GM21737 (cell line): Measurements from ENCODE around the gene COL6A1.
"Not testable (repeated sequence)": the region's sequence is repeated elsewhere in the genome, so short reads cannot be mapped to it uniquely, and the experiment has no call there.

Experiments
- ATAC-seq: cut with Tn5 transposase; IDR thresholded peaks from one replicate; pipeline ENCODE4 v1.9.1; 2021; ENCODE audit warnings: mild to moderate bottlenecking, moderate library complexity; ENCODE audit not compliant: unreplicated experiment

The COL6A1 gene

DNA sequence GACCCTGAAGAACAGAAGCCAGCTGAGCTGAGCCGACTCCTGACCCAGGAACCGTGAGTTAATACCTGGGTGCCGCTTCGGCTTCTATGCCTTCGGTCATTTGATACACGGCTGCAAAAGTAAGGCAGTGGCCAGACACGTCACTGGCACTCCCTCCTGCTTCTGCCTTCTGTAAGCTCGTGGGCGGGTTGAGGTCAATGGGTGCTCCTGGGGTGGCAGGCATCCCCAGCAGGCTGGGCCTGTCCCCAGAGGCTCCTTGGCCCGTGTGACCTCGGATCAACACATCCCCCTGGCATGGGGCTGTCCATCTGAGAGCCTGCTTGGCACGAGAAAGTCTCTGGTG is 35.7 kb upstream of the COL6A1 start:
- no peak for ATAC-seq

DNA sequence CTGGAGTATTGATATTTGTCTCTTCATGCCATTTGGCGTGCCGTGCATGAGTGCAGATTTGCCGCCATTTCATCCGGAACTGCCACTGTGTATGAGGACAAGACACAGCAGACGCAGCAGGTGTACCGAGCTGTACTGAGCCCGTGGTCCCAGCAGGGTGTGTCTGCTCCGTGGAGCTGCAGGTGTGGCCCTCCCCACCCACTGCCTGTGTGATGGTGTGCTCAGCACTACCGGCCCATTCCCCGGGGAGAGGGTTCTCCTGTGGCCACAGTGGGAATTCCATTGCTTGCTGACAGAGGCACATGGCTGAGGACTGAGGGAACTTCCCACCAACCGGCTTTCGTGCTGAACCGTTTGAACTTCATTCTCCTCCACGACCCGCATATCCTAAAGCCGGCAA is 34.3 kb upstream of the COL6A1 start:
- no peak for ATAC-seq

DNA sequence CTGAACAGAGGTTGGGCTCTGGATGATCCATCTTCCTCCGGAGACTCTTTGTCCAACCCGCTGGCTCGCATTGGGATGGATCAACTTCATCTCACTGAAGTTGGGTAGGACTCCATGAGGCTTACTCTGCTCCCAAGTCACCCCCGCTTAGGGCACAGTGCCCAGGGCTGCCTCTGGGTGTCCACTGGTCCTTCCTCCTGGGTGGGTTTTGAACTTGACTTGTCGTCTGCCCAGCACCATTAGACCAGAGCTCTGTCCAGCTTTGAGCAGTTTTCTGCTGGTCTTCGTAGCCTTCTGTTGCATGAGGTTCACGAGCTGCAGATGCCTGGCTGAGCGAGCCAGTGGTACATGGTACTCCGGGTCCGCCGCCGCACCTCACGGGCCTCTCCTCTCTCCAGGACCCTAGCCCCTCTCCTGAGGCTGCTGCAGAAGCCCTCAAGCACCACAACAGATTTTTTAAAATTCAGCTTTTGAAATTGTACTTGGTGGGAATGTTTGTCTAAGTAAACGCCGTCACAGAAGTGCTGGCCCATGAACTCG is 33.8 kb upstream of the COL6A1 start:
- no peak for ATAC-seq

DNA sequence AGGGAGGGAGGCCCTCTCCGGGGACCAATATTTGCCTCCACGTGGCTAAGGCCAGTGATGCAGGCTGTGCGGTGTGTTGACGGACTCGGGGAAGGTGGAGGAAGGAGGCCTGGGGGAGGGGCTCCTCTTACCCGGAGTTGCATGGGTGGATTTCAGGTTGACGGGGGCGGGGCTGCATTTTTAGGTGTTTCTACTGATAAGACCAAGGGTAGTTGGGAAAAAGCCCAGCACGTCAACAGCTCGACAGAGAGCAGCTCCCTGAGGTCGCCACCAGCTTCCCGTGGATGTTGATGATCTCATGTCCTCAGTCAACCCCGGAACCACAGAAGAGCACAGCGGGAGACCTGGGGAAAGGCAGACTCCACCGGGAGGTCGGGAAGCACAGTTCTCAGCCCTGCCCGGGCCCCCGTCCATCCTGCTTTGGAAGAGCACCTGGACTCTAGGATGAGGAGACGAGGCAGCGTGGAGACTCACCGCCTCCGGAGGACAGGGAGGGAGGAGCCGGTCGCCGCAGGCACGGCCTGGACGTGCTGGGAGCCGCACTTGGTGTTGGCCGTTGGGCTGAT is 32.9 kb upstream of the COL6A1 start:
- no peak for ATAC-seq

GRCh38 chr21:45949928-45950739 is 31.4 kb upstream of the COL6A1 start:
- no peak for ATAC-seq

- ATAC-seq, result no peak
Measured at GRCh38 chr21:45950740-45951515, 30.6 kb upstream of the COL6A1 start.

DNA sequence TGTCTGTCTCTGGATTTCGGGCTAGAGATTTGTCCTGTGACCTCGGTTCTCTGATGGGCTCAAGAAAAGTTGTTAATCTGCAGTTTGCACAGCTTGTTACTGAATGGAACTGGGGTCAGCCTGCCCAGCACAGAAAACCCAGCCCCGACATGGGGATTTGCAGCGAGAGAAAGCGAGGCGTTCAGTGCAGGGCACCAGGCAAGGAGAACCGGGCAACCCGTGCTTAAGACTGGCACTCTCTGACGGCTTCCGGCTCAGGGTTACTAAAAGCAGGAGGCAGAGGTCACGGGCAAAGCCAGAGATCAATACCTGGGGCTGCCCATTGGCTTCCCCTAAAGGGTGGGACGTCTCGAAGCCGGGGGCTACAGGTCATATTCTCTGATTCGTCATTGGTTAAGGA is 29.9 kb upstream of the COL6A1 start:
- ATAC-seq, result no peak

DNA sequence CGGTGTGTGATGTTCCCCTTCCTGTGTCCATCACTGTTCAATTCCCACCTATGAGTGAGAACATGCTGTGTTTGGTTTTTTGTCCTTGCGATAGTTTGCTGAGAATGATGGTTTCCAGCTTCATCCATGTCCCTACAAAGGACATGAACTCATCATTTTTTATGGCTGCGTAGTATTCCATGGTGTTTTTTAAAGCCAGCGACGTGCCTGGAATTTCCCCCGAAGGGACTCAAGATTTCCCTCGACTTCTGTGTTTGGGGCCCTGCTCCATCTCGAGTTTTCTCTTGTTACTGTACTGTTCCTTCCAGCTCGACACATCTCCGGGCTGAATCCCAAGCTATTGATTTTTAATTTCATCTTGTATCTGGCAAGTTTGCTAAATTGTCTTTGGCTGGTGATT is 29.0 kb upstream of the COL6A1 start:
- not testable (repeated sequence) for ATAC-seq

GRCh38 chr21:45952974-45953373 is 28.6 kb upstream of the COL6A1 start:
- no peak for ATAC-seq

GRCh38 chr21:45954261-45954660 is 27.3 kb upstream of the COL6A1 start:
- ATAC-seq, result no peak

GRCh38 chr21:45954921-45955320 is 26.6 kb upstream of the COL6A1 start:
- ATAC-seq, result no peak

DNA sequence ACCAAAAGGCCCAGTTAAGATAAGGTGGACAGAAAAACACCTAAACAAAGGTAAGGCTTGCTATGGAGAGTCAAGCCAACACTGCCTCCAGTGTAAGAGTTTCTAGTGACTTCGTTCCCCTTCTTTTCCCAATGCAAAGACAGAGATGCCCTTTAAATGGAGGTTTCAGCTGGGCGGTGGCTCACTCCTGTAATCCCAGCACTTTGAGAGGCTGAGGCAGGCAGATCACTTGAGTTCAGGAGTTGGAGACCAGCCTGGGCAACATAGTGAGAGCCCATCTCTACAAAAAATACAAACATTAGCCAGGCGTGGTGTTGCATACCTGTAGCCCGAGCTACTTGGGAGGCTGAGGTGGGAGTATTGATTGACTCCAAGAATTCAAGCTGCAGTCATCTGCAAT is 24.0 kb upstream of the COL6A1 start:
- ATAC-seq, result no peak

DNA sequence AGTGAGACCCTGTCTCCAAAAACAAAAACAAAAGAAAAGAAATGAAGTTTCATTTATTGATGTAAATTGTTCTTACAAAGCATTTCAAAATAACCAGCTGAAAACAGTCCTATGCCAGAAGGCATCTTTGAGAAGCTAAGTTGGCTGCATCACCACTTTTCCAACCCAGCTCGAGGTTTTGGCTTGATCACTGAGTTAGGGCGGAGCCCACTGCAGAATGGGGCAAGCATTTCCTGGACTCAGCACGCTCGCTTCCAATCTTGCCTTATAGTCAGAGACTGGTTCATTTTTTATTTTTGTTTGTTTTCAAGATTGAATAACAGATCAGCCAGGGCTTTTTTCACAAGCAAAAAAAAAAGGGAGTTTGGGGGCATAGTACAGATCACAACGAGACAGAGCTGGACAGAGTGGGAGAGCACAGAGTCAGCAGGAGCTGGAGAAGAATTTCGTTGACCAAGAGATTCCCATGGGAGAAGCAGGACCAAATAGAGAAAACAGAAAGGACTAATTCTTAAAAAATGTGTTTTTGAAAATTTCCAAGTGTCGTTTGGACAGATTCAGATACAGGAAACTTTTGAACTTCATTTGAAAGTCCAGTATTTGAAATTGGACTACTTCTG is 23.5 kb upstream of the COL6A1 start:
- no peak for ATAC-seq

GRCh38 chr21:45959182-45959581 is 22.4 kb upstream of the COL6A1 start:
- no peak for ATAC-seq

DNA sequence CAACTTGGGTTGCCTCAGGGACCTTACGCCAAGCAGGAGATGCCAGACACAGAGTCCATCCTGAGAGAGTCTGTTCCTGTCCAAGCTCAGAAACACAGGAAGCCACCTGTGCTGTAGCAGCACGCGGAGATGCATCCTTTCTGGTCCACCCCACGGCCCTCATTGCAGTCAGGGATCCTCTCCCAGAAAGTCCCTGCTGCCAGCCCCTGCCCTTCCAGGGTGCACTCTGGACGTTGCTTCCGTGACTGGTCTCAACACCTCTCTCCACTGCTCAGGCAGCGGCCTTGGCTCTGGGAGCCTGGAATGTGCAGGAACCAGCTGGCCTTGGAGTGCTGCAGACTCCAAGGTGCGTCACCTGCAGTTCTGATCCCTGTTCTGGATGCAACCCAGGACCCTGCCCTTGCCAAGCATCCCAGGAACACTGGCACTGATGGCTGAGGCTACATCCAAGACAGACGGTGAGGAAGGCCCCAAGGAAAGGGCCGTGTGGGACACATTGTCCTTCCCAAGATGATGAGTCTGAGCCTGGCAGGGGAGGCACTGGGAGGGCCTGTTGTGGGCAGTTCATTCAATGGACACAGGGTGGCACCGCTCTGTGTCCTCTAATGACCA is 21.7 kb upstream of the COL6A1 start:
- ATAC-seq, result no peak

DNA sequence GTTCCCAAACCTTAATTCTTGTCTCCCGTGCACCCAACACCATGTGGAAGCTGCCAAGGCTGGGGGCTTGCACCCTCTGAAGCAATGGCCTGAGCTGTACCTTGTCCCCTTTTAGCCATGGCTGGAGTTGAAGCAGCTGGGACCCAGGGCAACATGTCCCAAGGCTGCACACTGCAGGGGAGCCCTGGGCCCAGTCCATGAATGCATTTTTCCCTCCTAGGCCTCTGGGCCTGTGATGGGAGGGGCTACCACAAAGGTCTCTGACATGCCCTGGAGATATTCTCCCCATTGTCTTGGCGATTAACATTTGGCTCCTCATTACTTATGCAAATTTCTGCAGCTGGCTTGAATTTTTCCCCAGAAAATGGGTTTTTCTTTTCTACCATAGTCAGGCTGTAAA is 20.2 kb upstream of the COL6A1 start:
- not testable (repeated sequence) for ATAC-seq

GRCh38 chr21:45962531-45963231 is 18.9 kb upstream of the COL6A1 start:
- no peak for ATAC-seq

GRCh38 chr21:45963232-45963570 is 18.4 kb upstream of the COL6A1 start:
- ATAC-seq, result no peak

DNA sequence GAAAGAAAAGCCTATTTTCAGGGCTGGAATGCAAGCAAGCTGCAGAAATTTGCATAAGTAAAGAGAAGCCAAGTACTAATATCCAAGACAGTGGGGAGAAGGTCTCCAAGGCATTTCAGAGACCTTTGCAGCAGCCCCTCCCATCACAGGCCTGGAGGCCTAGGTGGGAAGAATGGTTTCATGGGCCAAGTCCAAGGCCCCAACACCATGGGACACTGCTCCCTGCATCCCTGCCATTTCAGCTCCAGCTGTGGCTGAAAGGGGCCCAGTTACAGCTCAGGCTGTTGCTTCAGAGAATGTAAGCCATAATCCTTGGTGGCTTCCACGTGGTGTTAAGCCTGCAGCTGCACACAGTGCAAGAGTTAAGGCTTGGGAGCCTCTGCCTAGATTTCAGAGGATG is 16.9 kb upstream of the COL6A1 start:
- ATAC-seq, result no peak

- ATAC-seq, result no peak
Measured at GRCh38 chr21:45965084-45965809, 16.3 kb upstream of the COL6A1 start.
